SH-SY5Y (cell line): Measurements from ENCODE around the gene PSMA7.

Experiments used
- GATA2 ChIP-seq: IDR thresholded peaks from 2 replicates; pipeline ENCODE4 v1.6.1; 2011; ENCODE audit warnings: mild to moderate bottlenecking, low read depth, low read length
- GATA3 ChIP-seq: IDR thresholded peaks from 2 replicates; pipeline ENCODE4 v1.6.1; 2011; ENCODE audit warnings: low read depth, mild to moderate bottlenecking, low read length, moderate library complexity

DNA sequence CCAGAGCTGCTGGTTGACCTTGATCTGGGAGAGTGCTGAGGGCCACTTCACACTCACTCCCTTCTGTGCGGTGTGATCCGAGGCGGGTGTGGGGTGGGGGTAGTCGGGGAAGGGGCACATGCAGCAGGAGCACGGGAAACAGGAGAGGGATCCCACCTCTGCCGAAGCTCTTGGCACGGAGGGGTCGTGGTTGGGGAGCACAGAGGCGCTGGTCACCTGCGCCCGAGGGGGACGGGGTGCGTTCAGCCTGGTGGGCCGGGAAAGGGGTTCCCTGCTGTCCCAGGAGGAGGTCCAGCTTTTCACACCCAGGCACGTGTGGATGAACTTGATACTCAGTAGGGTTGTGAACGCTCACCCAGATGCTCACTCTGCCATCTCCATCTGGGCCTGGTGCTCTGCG, 17.7 kb upstream of the PSMA7 start:
- TF ChIP-seq GATA2, result no peak
- no peak for TF ChIP-seq GATA3
